ENCODE measurements around the gene LAMTOR2.
A peak's percentile ranks its signal among the peaks of the same experiment; 100 is the strongest.

LAMTOR2 gene

GRCh38 chr1:156082309-156083091 is 27.9 kb downstream of the LAMTOR2 start, which contains the start of gene MEX3A:
Gene MEX3A (minus strand): TSS chr1:156082465. CDS start chr1:156081998, 467 bp downstream.
- TF ChIP-seq, protein P1, sequence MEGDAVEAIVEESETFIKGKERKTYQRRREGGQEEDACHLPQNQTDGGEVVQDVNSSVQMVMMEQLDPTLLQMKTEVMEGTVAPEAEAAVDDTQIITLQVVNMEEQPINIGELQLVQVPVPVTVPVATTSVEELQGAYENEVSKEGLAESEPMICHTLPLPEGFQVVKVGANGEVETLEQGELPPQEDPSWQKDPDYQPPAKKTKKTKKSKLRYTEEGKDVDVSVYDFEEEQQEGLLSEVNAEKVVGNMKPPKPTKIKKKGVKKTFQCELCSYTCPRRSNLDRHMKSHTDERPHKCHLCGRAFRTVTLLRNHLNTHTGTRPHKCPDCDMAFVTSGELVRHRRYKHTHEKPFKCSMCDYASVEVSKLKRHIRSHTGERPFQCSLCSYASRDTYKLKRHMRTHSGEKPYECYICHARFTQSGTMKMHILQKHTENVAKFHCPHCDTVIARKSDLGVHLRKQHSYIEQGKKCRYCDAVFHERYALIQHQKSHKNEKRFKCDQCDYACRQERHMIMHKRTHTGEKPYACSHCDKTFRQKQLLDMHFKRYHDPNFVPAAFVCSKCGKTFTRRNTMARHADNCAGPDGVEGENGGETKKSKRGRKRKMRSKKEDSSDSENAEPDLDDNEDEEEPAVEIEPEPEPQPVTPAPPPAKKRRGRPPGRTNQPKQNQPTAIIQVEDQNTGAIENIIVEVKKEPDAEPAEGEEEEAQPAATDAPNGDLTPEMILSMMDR (conservative IDR thresholded peaks at IDR 0.05) = no peak
- peak within 1 kb of the TSS; percentile 66; the same call in 1 of the 2 replicates for H3K27ac ChIP-seq

DNA sequence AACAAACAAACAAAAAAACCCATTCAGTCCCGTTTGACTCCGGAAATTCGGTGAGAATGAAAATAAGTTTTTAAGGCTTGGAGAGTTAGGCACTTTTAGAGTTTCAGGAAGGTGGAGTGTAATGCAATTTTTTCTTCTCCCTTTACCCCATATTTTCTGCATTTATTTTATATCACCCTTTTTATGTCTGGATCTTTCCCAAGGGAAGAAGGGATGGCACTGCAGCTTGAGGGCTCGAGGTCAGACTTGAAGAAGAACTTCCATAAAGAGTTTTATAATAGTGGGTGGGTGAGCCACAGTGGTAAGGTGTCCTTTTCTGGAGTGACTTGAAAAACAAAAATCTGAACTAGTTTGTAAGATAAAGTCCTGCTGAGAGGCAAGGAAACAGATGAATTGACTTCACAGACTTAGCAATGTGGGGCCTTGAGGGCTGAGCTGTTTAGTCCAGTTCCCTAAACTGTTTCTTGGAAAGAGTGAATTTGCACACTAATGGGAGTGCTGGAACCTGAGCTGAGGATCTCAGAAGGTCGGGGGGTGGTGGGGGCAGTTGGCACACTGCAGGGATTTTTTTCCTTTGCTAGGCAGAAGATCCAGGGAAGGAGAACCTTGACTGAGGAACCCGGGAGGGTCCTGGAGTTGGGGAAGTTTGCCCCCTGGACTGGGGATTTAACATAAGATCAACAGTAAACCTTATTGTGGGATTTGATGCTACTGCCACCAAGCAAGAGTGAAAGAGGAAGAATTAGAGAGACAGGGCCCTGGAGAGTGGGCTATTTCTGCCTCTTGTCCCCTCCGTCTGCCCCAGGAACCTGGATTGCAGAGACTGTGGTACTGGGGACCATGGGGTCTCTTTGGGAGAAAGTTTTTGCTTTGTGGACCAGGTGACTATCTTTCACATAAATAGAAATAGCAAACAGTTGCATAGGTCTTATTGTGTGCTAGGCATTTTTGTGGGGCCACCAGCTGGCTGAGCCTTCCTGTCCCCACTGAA is 29.5 kb downstream of the LAMTOR2 start:
- TF ChIP-seq, protein P1 (conservative IDR thresholded peaks at IDR 0.05) = no peak
- H3K27ac ChIP-seq = no peak overlapping the region

GRCh38 chr1:156086256-156086662 is 31.7 kb downstream of the LAMTOR2 start:
- 0 out of 2 replicates have a peak overlapping the region, but pooled peaks have one; percentile 1 for H3K27ac ChIP-seq
- TF ChIP-seq, protein P1 (conservative IDR thresholded peaks at IDR 0.05) = no peak

GRCh38 chr1:156089704-156090103 is 35.1 kb downstream of the LAMTOR2 start:
- TF ChIP-seq, protein P1 (conservative IDR thresholded peaks at IDR 0.05) = no peak
- H3K27ac ChIP-seq = no peak overlapping the region

GRCh38 chr1:156090138-156090839 is 35.7 kb downstream of the LAMTOR2 start:
- no peak overlapping the region for H3K27ac ChIP-seq
- TF ChIP-seq, protein P1 (conservative IDR thresholded peaks at IDR 0.05) = no peak

DNA sequence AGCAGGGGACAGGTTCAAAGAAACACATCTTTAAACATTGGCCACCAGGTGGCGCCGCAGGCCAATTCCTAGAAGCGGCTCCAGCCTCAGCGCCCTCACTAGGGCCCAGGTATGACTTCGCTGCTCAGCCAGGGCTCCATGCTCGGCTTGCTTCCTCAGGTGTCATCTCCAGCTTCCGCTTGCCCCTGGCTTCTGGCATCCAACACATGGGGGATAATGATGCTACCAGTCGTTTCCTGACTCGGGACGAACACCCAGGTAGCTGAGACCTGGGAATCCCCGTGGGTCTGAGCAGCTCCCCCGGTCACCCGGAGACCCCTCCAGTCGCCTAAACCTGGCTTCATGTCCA is 36.2 kb downstream of the LAMTOR2 start:
- TF ChIP-seq, protein P1 (conservative IDR thresholded peaks at IDR 0.05) = peak; percentile 86
- H3K27ac ChIP-seq = no peak overlapping the region

Data from VCaP (cell line).